ENCODE results near the gene PRPF40A.

The PRPF40A gene

DNA sequence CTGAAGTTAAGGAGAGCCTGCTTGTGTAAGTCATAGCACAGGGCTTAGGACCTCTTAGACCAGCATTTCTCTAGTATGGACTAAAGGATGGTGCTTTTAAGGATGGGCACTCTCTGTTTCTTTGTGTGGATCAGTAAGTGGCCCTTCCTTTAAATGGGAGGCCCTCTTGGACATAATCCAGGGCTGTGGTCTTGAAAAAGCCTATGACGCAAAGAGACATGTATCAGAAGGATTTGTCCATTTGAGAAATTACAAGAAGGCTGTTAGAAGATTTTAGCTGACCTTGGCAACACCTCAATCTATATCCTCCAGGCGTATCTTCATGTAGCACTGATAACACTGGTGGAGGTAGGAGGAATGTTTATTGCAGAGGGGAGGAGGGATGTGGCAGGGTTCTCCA is 79.2 kb downstream of the PRPF40A start:
- H3K4me3 ChIP-seq (ENCODE audit: extremely low read depth, insufficient read depth, low read length, poor library complexity, severe bottlenecking): no peak overlapping the region
- H3K36me3 ChIP-seq (ENCODE audit: control insufficient read depth, insufficient read depth, low read length): peaks cover 81% of the 10 kb centered on the region
- H3K27ac ChIP-seq (ENCODE audit: low read depth, low read length, severe bottlenecking): no peak overlapping the region
- H3K9me3 ChIP-seq (ENCODE audit: control insufficient read depth, low read length): no peaks in the 10 kb centered on the region
- 80 to 89% methylated on average over 1 of the region's 2 CpGs for WGBS, 2 experiments (ENCODE audit: insufficient coverage in 2 of 2)
- no peaks in the 10 kb centered on the region for H3K4me1 ChIP-seq (ENCODE audit: control insufficient read depth, insufficient read depth, low read length, poor library complexity, severe bottlenecking)

DNA sequence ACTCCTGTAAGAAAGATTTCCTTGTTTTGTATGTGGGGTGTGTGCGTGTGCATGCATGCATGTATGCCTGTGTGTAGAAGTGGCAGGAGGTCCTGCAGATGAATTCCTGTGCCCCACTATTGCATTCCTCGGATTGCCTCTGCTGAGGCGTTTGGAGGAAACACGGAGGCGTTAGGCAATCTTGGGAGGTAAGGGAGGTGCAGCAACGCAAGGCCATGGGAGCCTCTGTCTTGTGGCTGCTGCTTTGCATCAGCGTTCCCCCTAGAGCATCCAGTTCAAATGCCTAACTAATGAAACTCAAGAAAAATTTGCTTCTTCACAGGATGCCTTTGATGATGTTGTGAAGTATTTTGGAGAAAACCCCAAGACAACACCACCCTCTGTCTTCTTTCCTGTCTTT is 80.0 kb downstream of the PRPF40A start:
- Histone ChIP-seq H3K36me3 (ENCODE audit: control insufficient read depth, insufficient read depth, low read length) (peaks cover 82% of the 10 kb centered on the region), H3K4me3 (ENCODE audit: extremely low read depth, insufficient read depth, low read length, poor library complexity, severe bottlenecking) (no peak overlapping the region), H3K4me1 (ENCODE audit: control insufficient read depth, insufficient read depth, low read length, poor library complexity, severe bottlenecking) (no peaks in the 10 kb centered on the region), H3K27ac (ENCODE audit: low read depth, low read length, severe bottlenecking) (no peak overlapping the region), H3K9me3 (ENCODE audit: control insufficient read depth, low read length) (no peaks in the 10 kb centered on the region)
- WGBS, 2 experiments (ENCODE audit: insufficient coverage in 2 of 2): 83 to 93% methylated on average over 5 to 6 of the region's 7 CpGs

- no peaks in the 10 kb centered on the region for H3K9me3 ChIP-seq (ENCODE audit: control insufficient read depth, low read length)
- H3K36me3 ChIP-seq (ENCODE audit: control insufficient read depth, insufficient read depth, low read length): peaks cover 77% of the 10 kb centered on the region
- H3K4me1 ChIP-seq (ENCODE audit: control insufficient read depth, insufficient read depth, low read length, poor library complexity, severe bottlenecking): no peaks in the 10 kb centered on the region
- no peak overlapping the region for H3K27ac ChIP-seq (ENCODE audit: low read depth, low read length, severe bottlenecking)
- no peak overlapping the region for H3K4me3 ChIP-seq (ENCODE audit: extremely low read depth, insufficient read depth, low read length, poor library complexity, severe bottlenecking)
- WGBS, 2 experiments (ENCODE audit: insufficient coverage in 2 of 2): 20 to 46% methylated on average over 3 to 4 of the region's 5 CpGs
These were observed 81.5 kb downstream of the PRPF40A start for GRCh38 chr2:152635635-152636298.

- Histone ChIP-seq H3K9me3 (ENCODE audit: control insufficient read depth, low read length) (no peaks in the 10 kb centered on the region), H3K4me3 (ENCODE audit: extremely low read depth, insufficient read depth, low read length, poor library complexity, severe bottlenecking) (no peak overlapping the region), H3K36me3 (ENCODE audit: control insufficient read depth, insufficient read depth, low read length) (peaks cover 75% of the 10 kb centered on the region), H3K4me1 (ENCODE audit: control insufficient read depth, insufficient read depth, low read length, poor library complexity, severe bottlenecking) (no peaks in the 10 kb centered on the region), H3K27ac (ENCODE audit: low read depth, low read length, severe bottlenecking) (no peak overlapping the region)
- 89 to 100% methylated on average over 1 of the region's 3 CpGs for WGBS, 2 experiments (ENCODE audit: insufficient coverage in 2 of 2)
These were observed 84.5 kb downstream of the PRPF40A start for GRCh38 chr2:152632736-152633135.

DNA sequence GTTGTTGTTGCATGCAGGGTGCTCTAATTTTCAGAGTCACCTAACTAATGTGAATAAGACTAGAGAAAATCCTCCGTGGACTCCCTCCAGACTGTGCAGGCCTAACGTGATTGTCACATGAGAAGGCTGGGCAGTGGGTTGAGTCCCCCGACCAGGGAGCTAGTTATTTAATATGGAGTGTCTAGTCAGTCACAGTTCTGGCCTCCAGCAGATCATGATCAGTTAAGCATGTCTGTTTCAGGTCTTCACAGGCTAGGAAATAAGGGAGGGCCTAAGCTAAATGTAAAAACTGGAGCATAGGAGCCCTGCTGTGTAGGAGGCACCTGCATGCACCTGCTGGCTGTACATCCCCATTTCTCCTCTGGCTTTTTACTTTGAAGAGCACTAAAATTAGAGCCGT is 86.8 kb downstream of the PRPF40A start:
- no peak overlapping the region for H3K4me3 ChIP-seq (ENCODE audit: extremely low read depth, insufficient read depth, low read length, poor library complexity, severe bottlenecking)
- peaks cover 55% of the 10 kb centered on the region for H3K36me3 ChIP-seq (ENCODE audit: control insufficient read depth, insufficient read depth, low read length)
- no peaks in the 10 kb centered on the region for H3K4me1 ChIP-seq (ENCODE audit: control insufficient read depth, insufficient read depth, low read length, poor library complexity, severe bottlenecking)
- no peak overlapping the region for H3K27ac ChIP-seq (ENCODE audit: low read depth, low read length, severe bottlenecking)
- 94 to 100% methylated on average over 1 to 3 of the region's 4 CpGs for WGBS, 2 experiments (ENCODE audit: insufficient coverage in 2 of 2)
- H3K9me3 ChIP-seq (ENCODE audit: control insufficient read depth, low read length): no peaks in the 10 kb centered on the region

GRCh38 chr2:152629202-152629601 is 88.1 kb downstream of the PRPF40A start:
- H3K4me1 ChIP-seq (ENCODE audit: control insufficient read depth, insufficient read depth, low read length, poor library complexity, severe bottlenecking): peaks cover 6% of the 10 kb centered on the region
- H3K36me3 ChIP-seq (ENCODE audit: control insufficient read depth, insufficient read depth, low read length): peaks cover 58% of the 10 kb centered on the region
- WGBS, 2 experiments (ENCODE audit: insufficient coverage in 2 of 2): no CpG with 5 or more reads among the region's 1 CpG
- H3K4me3 ChIP-seq (ENCODE audit: extremely low read depth, insufficient read depth, low read length, poor library complexity, severe bottlenecking): no peak overlapping the region
- H3K9me3 ChIP-seq (ENCODE audit: control insufficient read depth, low read length): no peaks in the 10 kb centered on the region
- H3K27ac ChIP-seq (ENCODE audit: low read depth, low read length, severe bottlenecking): no peak overlapping the region

- Histone ChIP-seq H3K9me3 (ENCODE audit: control insufficient read depth, low read length) (no peaks in the 10 kb centered on the region), H3K27ac (ENCODE audit: low read depth, low read length, severe bottlenecking) (no peak overlapping the region), H3K36me3 (ENCODE audit: control insufficient read depth, insufficient read depth, low read length) (peaks cover 41% of the 10 kb centered on the region), H3K4me1 (ENCODE audit: control insufficient read depth, insufficient read depth, low read length, poor library complexity, severe bottlenecking) (peaks cover 17% of the 10 kb centered on the region), H3K4me3 (ENCODE audit: extremely low read depth, insufficient read depth, low read length, poor library complexity, severe bottlenecking) (no peak overlapping the region)
- WGBS, 2 experiments (ENCODE audit: insufficient coverage in 2 of 2): no CpG with 5 or more reads among the region's 1 CpG
These were observed 89.8 kb downstream of the PRPF40A start for GRCh38 chr2:152627351-152627957.

GRCh38 chr2:152626911-152627339 is 90.3 kb downstream of the PRPF40A start:
- H3K4me3 ChIP-seq (ENCODE audit: extremely low read depth, insufficient read depth, low read length, poor library complexity, severe bottlenecking): no peak overlapping the region
- H3K9me3 ChIP-seq (ENCODE audit: control insufficient read depth, low read length): no peaks in the 10 kb centered on the region
- peaks cover 39% of the 10 kb centered on the region for H3K36me3 ChIP-seq (ENCODE audit: control insufficient read depth, insufficient read depth, low read length)
- peaks cover 17% of the 10 kb centered on the region for H3K4me1 ChIP-seq (ENCODE audit: control insufficient read depth, insufficient read depth, low read length, poor library complexity, severe bottlenecking)
- 82 to 100% methylated on average over 2 to 3 of the region's 4 CpGs for WGBS, 2 experiments (ENCODE audit: insufficient coverage in 2 of 2)
- no peak overlapping the region for H3K27ac ChIP-seq (ENCODE audit: low read depth, low read length, severe bottlenecking)

GRCh38 chr2:152624805-152625204 is 92.5 kb downstream of the PRPF40A start:
- H3K4me1 ChIP-seq (ENCODE audit: control insufficient read depth, insufficient read depth, low read length, poor library complexity, severe bottlenecking): peaks cover 17% of the 10 kb centered on the region
- 75 to 94% methylated on average over 2 to 3 of the region's 3 CpGs for WGBS, 2 experiments (ENCODE audit: insufficient coverage in 2 of 2)
- H3K4me3 ChIP-seq (ENCODE audit: extremely low read depth, insufficient read depth, low read length, poor library complexity, severe bottlenecking): no peak overlapping the region
- peaks cover 47% of the 10 kb centered on the region for H3K36me3 ChIP-seq (ENCODE audit: control insufficient read depth, insufficient read depth, low read length)
- no peak overlapping the region for H3K27ac ChIP-seq (ENCODE audit: low read depth, low read length, severe bottlenecking)
- H3K9me3 ChIP-seq (ENCODE audit: control insufficient read depth, low read length): no peaks in the 10 kb centered on the region

GRCh38 chr2:152623775-152624174 is 93.5 kb downstream of the PRPF40A start:
- no peak overlapping the region for H3K4me3 ChIP-seq (ENCODE audit: extremely low read depth, insufficient read depth, low read length, poor library complexity, severe bottlenecking)
- H3K36me3 ChIP-seq (ENCODE audit: control insufficient read depth, insufficient read depth, low read length): peaks cover 45% of the 10 kb centered on the region
- peaks cover 17% of the 10 kb centered on the region for H3K4me1 ChIP-seq (ENCODE audit: control insufficient read depth, insufficient read depth, low read length, poor library complexity, severe bottlenecking)
- no CpG with 5 or more reads among the region's 2 CpGs for WGBS, 2 experiments (ENCODE audit: insufficient coverage in 2 of 2)
- H3K9me3 ChIP-seq (ENCODE audit: control insufficient read depth, low read length): no peaks in the 10 kb centered on the region
- no peak overlapping the region for H3K27ac ChIP-seq (ENCODE audit: low read depth, low read length, severe bottlenecking)

- H3K27ac ChIP-seq (ENCODE audit: low read depth, low read length, severe bottlenecking): peak overlapping the region; percentile 46
- peaks cover 17% of the 10 kb centered on the region for H3K4me1 ChIP-seq (ENCODE audit: control insufficient read depth, insufficient read depth, low read length, poor library complexity, severe bottlenecking)
- peaks cover 44% of the 10 kb centered on the region for H3K36me3 ChIP-seq (ENCODE audit: control insufficient read depth, insufficient read depth, low read length)
- no peak overlapping the region for H3K4me3 ChIP-seq (ENCODE audit: extremely low read depth, insufficient read depth, low read length, poor library complexity, severe bottlenecking)
- WGBS, 2 experiments (ENCODE audit: insufficient coverage in 2 of 2): 73% methylated on average over 9 to 10 of the region's 13 CpGs
- H3K9me3 ChIP-seq (ENCODE audit: control insufficient read depth, low read length): no peaks in the 10 kb centered on the region
These were observed 94.1 kb downstream of the PRPF40A start for GRCh38 chr2:152623076-152623740.
